ENCODE data around the gene CORO1C.

DNA sequence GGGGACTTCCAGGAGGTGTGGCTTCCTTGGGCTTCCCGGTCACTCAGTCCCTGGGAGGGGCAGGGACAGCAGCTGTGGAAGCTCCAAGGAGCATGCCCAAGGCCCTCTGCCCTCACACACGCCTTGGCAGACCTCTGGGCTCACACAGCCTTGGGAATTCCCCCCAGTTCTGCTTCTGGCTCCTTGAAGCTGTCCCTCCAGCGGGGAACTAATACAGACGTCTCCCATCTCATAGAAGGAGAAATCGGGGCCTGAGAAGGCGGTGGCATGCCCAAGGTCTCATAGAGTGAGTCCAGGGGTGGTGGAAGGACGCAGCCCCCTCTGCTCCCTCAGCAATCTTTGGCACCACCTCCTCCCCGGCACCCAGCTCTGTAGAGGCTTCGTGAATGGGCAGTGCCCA is 117.8 kb downstream of the CORO1C start:
- TF ChIP-seq GATA2 (IDR thresholded peaks at IDR 0.05; ENCODE audit: low read depth, low read length): no peak
- no peak for TF ChIP-seq GATA3 (IDR thresholded peaks at IDR 0.05; ENCODE audit: low read depth, low read length)

All from SH-SY5Y (cell line).